Upper lobe of left lung (tissue), 6 donors: ENCODE data around the gene AZU1. TPM values are rescaled to one million over a fixed set of nuclear protein-coding genes. Genes with fewer than 3 reads are reported as not detected.
A peak's percentile ranks its signal among the peaks of the same experiment; 100 is the strongest.
"Not testable (repeated sequence)": the region's sequence is repeated elsewhere in the genome, so short reads cannot be mapped to it uniquely, and the experiment has no call there.

Experiments used
- ATAC-seq, 2 donors: fragments of 200-7000 bp; cut with Tn5 transposase; one replicate each; pipeline ENCODE4 v1.9.1; 2022; ENCODE audit warnings: mild to moderate bottlenecking in 2 of 2, moderate library complexity in 2 of 2; ENCODE audit not compliant: low FRiP score in 2 of 2
- DNase-seq, 2 donors: peaks; one replicate each; pipeline ENCODE4 v3.0.0-alpha.2; 2019 to 2020
- H3K27ac ChIP-seq, 4 donors: fragments of 200-600 bp; sonication (generic); one replicate each; pipeline ENCODE4 v1.5.1; 2016 to 2019
- H3K27me3 ChIP-seq, 4 donors: fragments of 200-600 bp; sonication (generic); one replicate each; pipeline ENCODE4 v1.5.1; 2017 to 2019
- H3K36me3 ChIP-seq, 4 donors: fragments of 200-600 bp; sonication (generic); one replicate each; pipeline ENCODE4 v1.5.1; 2016 to 2019
- H3K4me1 ChIP-seq, 4 donors: fragments of 200-600 bp; sonication (generic); one replicate each; pipeline ENCODE4 v1.5.1; 2018 to 2019
- H3K4me3 ChIP-seq, 4 donors: fragments of 200-600 bp; sonication (generic); one replicate each; pipeline ENCODE4 v1.5.1; 2017 to 2019; ENCODE audit warnings: mild to moderate bottlenecking in 2 of 4, moderate library complexity in 1 of 4
- H3K9me3 ChIP-seq, 4 donors: fragments of 200-600 bp; sonication (generic); one replicate each; pipeline ENCODE4 v1.5.1; 2018 to 2019
- CTCF ChIP-seq, 6 experiments: fragments of 450-650 bp in 4 of 6; fragments of 200-600 bp in 2 of 6; sonication (generic) in 2 of 6; IDR thresholded peaks; one replicate each; pipeline ENCODE4 v1.5.1; 2016 to 2019; ENCODE audit warnings: antibody characterized with exemption in 6 of 6
- EP300 ChIP-seq, 4 donors: sonication (generic); formaldehyde crosslinking; IDR thresholded peaks; one replicate each; pipeline ENCODE4 v1.5.1; 2017; ENCODE audit warnings: antibody characterized with exemption in 4 of 4, control low read depth in 2 of 4
- POLR2A ChIP-seq, 4 donors: fragments of 450-650 bp; IDR thresholded peaks; one replicate each; pipeline ENCODE4 v1.5.1; 2016 to 2017; ENCODE audit warnings: antibody characterized with exemption in 4 of 4, mild to moderate bottlenecking in 2 of 4
- POLR2AphosphoS5 ChIP-seq, 2 donors: sonication (generic); formaldehyde crosslinking; IDR thresholded peaks; one replicate each; pipeline ENCODE4 v1.5.1; 2017; ENCODE audit warnings: antibody characterized with exemption in 2 of 2
- WGBS, 2 donors: methylation state at CpG; one replicate each; pipeline ENCODE4 v1.1.5; 2017 to 2018; 5-methylcytosine and 5-hydroxymethylcytosine counted together
- total RNA-seq, 6 donors: library from RNA; depleted of rRNA in 4 of 6; stranded (reverse); fragments of >200 nt in 4 of 6; gene quantifications; one replicate each; pipeline versions ENCODE4 v1.1.0 to v1.2.1, GENCODE V29; 2016 to 2021
- donor health status: DM: no; HTN: no; CAD: no; lungs with moderate emphysema.
- donor health status: DM: no; HTN: yes; CAD: no; lungs with severe emphysema.

AZU1 gene
- total RNA-seq, 6 donors from 2014 or later: 2.0 to 13.6 (median 5.3) TPM

- no peaks in the 10 kb centered on the region for H3K4me1 ChIP-seq
- H3K27me3 ChIP-seq: no peaks in the 10 kb centered on the region
- peaks cover 17 to 37% (median 26%) of the 10 kb centered on the region in 4 donors for H3K36me3 ChIP-seq
- no peak overlapping the region for H3K27ac ChIP-seq
- DNase-seq (no peak), ATAC-seq (peak in 1 of 2 donors; percentile 4)
- TF ChIP-seq EP300 (IDR thresholded peaks at IDR 0.05) (no peak), POLR2AphosphoS5 (IDR thresholded peaks at IDR 0.05) (no peak), POLR2A (IDR thresholded peaks at IDR 0.05) (no peak), CTCF (IDR thresholded peaks at IDR 0.05) (no peak)
- 94 to 97% methylated on average over 13 of the region's 13 CpGs for WGBS, 2 donors
- no peaks in the 10 kb centered on the region for H3K9me3 ChIP-seq
- H3K4me3 ChIP-seq: no peak overlapping the region
These were observed 11.7 kb upstream of the AZU1 start for GRCh38 chr19:815775-816499.

GRCh38 chr19:816500-816857 lies 11.2 kb upstream of the AZU1 start:
- WGBS, 2 donors: 94 to 100% methylated on average over 2 of the region's 2 CpGs
- H3K4me3 ChIP-seq: no peak overlapping the region
- H3K27ac ChIP-seq: no peak overlapping the region

GRCh38 chr19:820212-820611 lies 7.4 kb upstream of the AZU1 start:
- not testable (repeated sequence) for H3K27ac ChIP-seq, ATAC-seq, H3K36me3 ChIP-seq, DNase-seq, H3K9me3 ChIP-seq, H3K4me3 ChIP-seq
- WGBS, 2 donors: 92 to 94% methylated on average over 5 of the region's 5 CpGs
- H3K4me1 ChIP-seq: peaks cover 21 to 27% (median 23%) of the 10 kb centered on the region in 4 donors
- H3K27me3 ChIP-seq: peaks cover 0 to 20% (median 11%) of the 10 kb centered on the region in 4 donors

More at GRCh38 chr19:816500-816857, 11.2 kb upstream of the AZU1 start:
- H3K9me3 ChIP-seq: no peaks in the 10 kb centered on the region
- H3K27me3 ChIP-seq: peaks cover 0 to 4% (median 2%) of the 10 kb centered on the region in 4 donors
- TF ChIP-seq CTCF (IDR thresholded peaks at IDR 0.05) (no peak), POLR2A (IDR thresholded peaks at IDR 0.05) (no peak), POLR2AphosphoS5 (IDR thresholded peaks at IDR 0.05) (no peak)
- H3K4me1 ChIP-seq: peaks cover 3 to 5% (median 4%) of the 10 kb centered on the region in 4 donors
- ATAC-seq: no peak
- peaks cover 12 to 32% (median 21%) of the 10 kb centered on the region in 4 donors for H3K36me3 ChIP-seq
- no peak for DNase-seq

GRCh38 chr19:821231-821824 lies 6.3 kb upstream of the AZU1 start:
- TF ChIP-seq POLR2A (IDR thresholded peaks at IDR 0.05) (no peak), POLR2AphosphoS5 (IDR thresholded peaks at IDR 0.05) (no peak), CTCF (IDR thresholded peaks at IDR 0.05) (no peak), EP300 (IDR thresholded peaks at IDR 0.05) (no peak)
- Histone ChIP-seq H3K27me3 (peaks cover 0 to 20% (median 11%) of the 10 kb centered on the region in 4 donors), H3K36me3 (no peaks in the 10 kb centered on the region), H3K9me3 (no peaks in the 10 kb centered on the region), H3K4me3 (peak overlapping the region; percentile 35 to 54 (median 42)), H3K4me1 (peaks cover 21 to 27% (median 23%) of the 10 kb centered on the region in 4 donors), H3K27ac (peak overlapping the region in 1 of 4 donors; percentile 40)
- WGBS, 2 donors: 0% methylated on average over 5 to 25 of the region's 64 CpGs
- DNase-seq (peak in 1 of 2 donors; percentile 85), ATAC-seq (peak in 1 of 2 donors; percentile 20)

- no CpG with 5 or more reads among the region's 86 CpGs for WGBS, 2 donors
- Histone ChIP-seq H3K9me3 (no peaks in the 10 kb centered on the region), H3K27ac (peak within 1 kb of the TSS in 1 of 4 donors; percentile 40), H3K4me3 (peak within 1 kb of the TSS; percentile 35 to 54 (median 42)), H3K4me1 (peaks cover 21 to 30% (median 25%) of the 10 kb centered on the region in 4 donors), H3K36me3 (no peaks in the 10 kb centered on the region), H3K27me3 (peaks cover 0 to 20% (median 11%) of the 10 kb centered on the region in 4 donors)
- TF ChIP-seq POLR2AphosphoS5 (IDR thresholded peaks at IDR 0.05): no peak
- no peak for TF ChIP-seq EP300 (IDR thresholded peaks at IDR 0.05)
- no peak for TF ChIP-seq POLR2A (IDR thresholded peaks at IDR 0.05)
- no peak for TF ChIP-seq CTCF (IDR thresholded peaks at IDR 0.05)
- ATAC-seq (no peak), DNase-seq (peak in 1 of 2 donors; percentile 82)
These were observed 5.7 kb upstream of the AZU1 start, which contains the start of gene PLPPR3 for GRCh38 chr19:821825-822503. Gene PLPPR3, minus strand, starts transcription at chr19:821955. Its CDS starts 396 bp downstream, at chr19:821559.
